SW480 (cell line): ENCODE data around the gene TYSND1.
A peak's percentile ranks its signal among the peaks of the same experiment; 100 is the strongest.
"Not testable (repeated sequence)": the region's sequence is repeated elsewhere in the genome, so short reads cannot be mapped to it uniquely, and the experiment has no call there.

Experiments used
- DNase-seq: peaks from one replicate; pipeline ENCODE4 v3.0.0-alpha.2; 2016; ENCODE audit warnings: low spot score

Gene TYSND1

DNA sequence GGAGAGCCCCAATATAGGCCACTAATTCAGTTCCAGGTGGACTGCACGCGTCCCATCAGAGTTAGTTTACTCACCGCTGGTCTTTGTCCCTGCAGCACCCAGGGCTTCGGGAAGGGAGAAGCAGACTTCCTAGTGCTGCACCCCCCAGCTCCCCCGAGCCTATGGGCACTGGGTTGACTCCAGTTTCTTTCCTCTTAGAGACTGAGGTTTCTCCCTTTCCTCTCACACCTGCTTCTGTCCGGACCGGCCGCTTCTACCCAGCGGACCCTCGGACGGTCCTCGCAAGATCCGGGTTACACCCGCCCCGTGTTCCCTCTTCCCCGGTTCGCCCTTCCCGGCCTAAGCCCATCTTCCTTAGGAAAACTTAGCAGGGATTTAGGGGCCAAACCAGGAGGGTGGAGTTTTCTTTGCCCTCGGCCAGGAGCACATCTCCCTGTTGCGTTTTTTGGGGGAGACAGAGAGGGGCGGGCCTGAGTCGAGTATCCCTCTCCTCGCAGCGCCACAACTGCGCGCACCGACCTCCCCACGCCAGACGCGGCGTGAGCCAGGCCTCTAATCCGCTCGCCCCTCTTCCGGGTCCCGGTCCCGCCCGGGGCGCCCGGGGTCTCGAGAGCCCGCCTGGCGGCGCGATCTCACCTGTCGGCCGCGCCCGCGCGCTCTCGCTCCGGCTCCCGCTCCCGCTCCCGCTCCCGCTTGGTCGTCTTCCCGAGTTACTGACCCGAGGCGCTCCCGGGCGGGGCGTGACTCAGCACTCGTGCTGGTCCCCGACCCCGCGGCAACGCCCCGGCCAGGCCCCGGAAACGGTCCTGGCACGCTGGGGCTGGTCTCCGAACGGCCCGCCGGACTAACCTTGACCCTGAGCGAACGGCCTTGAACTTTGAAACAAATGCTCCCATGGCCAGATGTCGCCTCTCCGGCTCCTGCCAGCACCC is 14.1 kb downstream of the TYSND1 start, which contains the start of gene AIFM2:
Gene AIFM2, minus strand, starts transcription at position 728 of the 932 bp plus-strand sequence. CDS start 8,741 bp downstream, outside the sequence.
- peak; percentile 71 for DNase-seq

- no peak for DNase-seq
These were observed 15.0 kb downstream of the TYSND1 start for GRCh38 chr10:70131560-70131937.

DNA sequence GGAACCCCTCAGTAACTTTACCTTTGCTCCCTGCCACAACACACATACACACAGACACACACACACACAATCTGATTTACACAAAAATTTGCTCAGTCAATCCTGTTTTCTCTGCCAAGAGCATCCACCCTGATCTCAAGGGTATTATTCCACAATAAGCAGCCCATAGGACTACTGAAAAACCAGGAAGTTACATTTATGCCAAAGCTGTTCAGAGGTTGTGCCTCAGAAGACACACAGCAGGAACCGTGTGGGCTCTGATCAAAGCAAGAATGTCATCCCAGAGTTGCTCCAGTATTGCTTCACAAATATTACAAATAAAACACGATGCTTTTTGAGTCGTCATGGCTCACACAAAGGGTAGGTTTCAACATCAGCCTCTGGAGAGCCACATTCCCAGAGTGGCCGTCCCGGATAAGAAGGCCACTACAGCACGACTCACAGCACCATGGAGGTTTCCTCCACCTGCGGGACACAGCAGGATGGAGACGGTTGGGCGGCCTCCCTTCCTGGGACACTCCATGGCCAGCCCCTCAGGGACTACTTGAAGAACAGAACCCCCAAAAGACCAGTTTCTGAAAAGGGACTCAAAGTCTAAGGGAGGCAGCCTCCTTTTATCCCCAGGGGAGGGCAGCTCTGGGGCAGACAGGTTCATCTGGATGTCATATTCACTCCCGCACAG is 15.5 kb downstream of the TYSND1 start:
- DNase-seq: peak; percentile 65

- no peak for DNase-seq
These were observed 19.7 kb downstream of the TYSND1 start for GRCh38 chr10:70126700-70127395.

- DNase-seq: no peak
These were observed 20.5 kb downstream of the TYSND1 start for GRCh38 chr10:70125918-70126552.

DNA sequence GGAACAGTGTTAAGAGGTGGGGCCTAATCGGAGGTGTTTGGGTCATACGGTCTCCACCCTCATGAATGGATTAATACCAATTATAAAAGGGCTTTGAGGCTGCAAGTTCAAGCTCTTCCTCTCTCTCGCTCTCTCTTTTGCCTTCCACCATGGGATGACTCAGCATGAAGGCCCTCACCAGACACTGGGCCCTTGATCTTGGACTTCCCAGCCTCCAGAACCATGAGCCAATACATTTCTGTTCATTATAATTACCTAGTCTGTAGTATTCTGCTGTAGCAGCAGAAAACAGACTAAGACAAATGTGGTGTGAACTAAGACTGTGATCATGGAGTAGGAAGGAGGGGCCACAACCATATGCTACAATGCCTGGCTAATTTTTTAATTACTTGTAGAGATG is 21.6 kb downstream of the TYSND1 start:
- DNase-seq: no peak

- no peak for DNase-seq
These were observed 22.1 kb downstream of the TYSND1 start for GRCh38 chr10:70124415-70124814.

DNA sequence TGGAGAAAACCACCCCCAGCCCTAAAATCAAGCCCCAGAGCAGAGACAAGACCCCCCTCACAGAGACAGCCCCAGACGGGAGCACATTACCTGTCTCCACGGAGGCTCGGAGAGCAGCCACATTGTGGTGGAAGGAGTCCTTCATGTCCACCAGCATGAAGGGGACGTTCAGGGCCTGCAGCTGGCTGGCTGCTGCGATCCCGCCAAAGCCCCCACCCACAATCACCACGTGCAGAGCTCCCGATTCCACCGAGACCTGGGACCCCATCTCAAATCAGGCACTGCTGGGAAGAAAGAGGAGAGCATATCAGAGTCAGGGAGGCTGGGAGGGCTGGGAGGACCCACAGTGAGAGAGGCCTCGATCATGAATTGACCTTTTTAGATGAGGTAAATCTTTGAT is 22.7 kb downstream of the TYSND1 start:
- DNase-seq: no peak

GRCh38 chr10:70123166-70123565 is 23.3 kb downstream of the TYSND1 start:
- not testable (repeated sequence) for DNase-seq

DNA sequence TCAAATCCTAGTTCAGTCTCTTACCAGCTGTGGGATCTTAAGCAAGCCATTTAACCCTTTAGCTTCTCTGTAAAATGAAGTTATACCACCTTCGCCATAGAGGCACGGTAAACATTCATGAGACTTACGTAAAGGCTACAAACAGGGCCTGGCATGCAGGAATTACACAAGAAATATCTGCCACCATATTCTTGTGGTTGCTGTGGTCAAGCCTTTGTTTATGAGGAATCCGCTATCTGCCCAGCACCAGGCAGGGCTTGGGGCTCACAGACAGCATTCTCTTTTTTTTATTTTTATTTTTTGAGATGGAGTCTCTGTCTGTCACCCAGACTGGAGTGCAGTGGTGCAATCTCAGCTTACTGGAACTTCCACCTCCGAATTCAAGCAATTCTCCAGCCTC is 23.8 kb downstream of the TYSND1 start:
- no peak for DNase-seq

DNA sequence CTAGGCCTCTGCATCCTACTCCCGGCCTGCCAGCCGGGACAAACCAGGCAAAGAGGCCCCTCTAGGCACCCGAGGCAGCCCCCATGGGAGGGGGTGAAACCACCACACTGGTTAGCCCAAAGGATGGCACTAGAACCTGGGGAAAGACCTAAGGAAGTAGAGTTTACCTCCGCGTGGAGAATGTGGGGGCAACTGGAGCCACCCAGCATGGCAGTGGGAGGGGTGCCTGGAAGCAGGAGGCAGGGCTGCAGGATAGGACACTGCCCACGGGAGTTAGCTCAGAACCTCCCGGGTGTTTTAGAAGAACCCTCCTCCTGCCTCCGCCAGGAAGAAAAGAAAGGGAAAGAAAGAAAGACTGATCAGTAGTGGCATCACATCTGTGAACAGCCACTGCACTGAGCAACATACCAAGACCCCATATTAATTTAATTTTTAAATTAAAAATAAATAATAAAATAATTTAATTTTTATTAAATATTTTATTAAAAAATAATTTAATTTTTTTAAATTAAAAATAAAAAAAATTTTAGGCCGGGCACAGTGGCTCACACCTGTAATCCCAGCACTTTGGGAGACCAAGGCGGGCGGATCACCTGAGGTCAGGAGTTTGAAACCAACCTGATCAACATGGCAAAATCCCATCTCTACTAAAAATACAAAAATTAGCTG is 25.1 kb downstream of the TYSND1 start:
- DNase-seq: no peak

DNA sequence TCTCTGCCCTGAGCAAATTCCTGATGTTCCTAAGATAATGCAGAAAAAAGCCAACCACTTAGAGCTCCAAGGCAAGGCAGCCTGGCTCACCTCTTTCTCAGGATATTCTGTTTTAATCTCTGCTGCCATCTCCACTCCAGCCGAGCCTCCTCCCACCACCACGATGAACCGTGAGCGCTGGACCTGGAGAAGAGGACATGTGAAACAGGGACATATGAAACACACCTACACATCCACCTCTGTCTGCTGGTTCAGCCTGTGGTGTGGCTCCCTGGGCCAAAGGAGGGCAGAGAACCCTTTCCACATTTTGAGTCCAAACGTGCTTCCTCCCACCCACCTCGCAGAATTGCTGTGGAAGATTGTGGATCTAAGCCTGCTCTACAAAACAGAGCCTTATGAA is 26.1 kb downstream of the TYSND1 start:
- no peak for DNase-seq

- no peak for DNase-seq
These were observed 26.9 kb downstream of the TYSND1 start for GRCh38 chr10:70119623-70120022.

DNA sequence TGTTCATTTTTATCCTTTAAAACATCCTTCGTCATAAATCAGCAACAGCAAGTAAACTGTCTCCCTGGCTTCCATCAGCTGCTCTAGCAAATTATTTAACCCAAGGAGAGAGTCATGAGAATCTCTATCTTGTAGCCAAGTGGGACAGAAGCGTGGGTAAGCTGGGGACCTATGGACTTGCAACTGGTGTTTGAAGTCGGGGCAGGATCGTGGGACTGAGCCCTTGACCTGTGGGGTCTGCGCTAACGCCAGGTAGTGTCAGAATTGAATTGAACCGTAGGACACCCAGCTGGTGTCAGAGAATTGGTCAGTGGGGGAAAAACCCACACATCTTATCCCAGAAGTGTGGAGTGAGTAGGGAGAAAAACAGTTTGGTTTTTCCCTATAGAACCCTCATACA is 27.3 kb downstream of the TYSND1 start:
- no peak for DNase-seq

DNA sequence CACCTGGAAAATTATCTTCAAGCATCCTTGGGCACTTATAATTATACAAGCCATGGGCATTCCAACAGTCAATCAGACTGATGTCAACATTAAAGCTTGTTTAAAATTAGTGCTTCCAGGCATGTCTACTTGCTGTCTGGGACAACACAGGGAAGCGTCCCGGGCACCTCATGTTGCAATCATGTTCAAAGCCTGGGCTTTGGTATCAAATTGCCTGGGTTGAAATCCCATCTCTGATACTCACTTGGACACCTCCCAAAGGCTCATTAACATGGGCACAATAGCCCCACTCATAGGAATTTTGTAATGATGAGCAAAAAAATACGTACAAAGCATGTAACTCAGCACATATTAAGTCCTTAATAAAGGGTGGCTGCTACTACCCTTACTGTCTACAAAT is 28.3 kb downstream of the TYSND1 start:
- DNase-seq: no peak

- DNase-seq: no peak
These were observed 28.9 kb downstream of the TYSND1 start for GRCh38 chr10:70117646-70118045.

DNA sequence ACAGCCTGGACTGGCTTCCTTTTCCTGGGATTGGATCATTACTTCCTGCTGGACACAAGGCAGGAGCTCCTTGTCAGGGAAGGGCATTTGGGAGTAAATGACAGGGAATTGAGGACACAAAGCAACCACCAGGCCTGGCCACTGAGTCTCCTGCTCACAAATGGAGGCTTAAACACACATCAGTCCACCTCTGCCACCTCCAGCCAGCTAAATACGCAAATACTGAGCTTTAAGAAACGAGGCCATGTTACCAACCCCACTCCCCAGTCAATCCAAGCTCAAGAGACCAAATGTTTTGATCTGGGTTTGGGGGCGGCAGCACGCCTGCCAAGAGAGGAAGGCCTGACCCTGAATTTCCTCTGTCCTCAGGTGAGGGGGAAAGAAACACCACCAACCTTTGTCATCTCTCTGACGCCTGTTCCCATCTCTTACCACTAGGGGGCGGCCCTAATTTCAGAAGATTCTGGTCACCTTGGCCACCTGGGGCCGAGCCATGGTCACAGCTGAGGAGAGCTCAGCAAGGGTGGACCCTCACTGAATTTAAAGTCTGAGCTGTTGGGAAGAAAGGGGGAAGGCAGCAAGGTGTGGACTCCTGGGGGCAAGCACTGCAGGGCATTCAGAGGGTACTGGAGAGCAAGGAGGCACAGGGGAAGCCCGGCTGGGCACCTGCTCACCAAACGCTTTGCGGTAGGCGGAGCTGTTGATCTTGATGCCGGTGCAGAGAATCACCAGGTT is 30.4 kb downstream of the TYSND1 start:
- peak; percentile 35 for DNase-seq

DNA sequence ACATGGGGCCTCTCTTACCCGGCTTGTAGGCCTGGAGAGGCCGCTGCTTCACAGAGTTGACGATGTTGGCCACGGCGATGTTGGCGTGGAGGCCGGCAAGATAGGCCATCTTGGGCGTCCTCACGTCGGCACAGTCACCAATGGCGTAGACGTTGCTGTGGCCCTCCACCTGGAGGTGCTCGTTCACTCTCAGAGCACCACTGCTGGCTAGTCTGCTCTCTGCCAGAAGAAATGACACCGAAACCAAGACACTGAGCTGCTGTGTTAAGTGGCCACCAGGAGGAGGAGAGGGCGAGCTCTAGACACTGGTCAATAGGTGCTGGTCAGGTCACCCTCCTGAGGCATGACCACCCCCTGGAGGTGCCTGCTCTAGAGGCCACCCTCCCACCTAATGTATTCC is 31.6 kb downstream of the TYSND1 start:
- no peak for DNase-seq

DNA sequence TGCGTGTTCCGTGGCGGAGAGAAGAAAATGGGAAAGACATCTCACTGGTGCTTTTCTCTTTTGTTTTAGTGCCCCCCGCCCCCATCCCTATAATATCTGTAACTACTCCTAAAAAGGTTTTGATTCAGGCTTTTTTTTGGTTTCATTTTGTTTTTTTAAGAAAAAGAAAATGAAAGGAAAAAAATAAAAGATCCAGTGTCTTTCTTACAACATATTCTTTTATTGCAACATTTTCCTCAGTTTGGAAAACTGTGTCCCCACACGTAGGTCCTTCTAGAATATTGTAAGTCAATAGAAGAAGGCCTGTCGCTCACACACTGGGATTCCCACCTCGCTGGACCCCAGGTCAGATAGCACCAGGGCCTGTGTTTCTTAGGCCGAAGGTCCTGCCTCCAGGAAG is 34.4 kb downstream of the TYSND1 start:
- DNase-seq: no peak

DNA sequence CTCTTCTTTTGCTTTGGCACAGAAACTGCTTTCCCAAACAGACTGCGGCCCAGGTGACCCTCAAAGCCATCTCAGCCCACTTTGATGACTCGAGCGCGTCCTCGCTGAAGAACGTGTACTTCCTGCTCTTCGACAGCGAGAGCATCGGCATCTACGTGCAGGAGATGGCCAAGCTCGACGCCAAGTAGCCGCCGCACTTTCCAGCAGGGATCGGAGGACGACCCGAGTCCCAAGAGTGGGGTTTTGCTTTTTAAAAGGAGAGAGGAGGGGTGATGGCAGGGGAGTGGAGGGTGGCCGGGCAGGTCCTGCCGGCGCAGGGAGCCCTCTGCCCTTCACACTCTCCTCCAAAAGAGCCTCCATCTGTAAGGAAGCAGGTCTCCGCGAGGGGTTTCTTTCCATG is 35.0 kb downstream of the TYSND1 start:
- DNase-seq: no peak
